K562 (cell line): ENCODE measurements around the gene NCAM2. TPM values are rescaled to one million over a fixed set of nuclear protein-coding genes. Genes with fewer than 3 reads are reported as not detected.

Source experiments
- FOXA1 ChIP-seq: fragments of 450-650 bp; IDR thresholded peaks from 2 replicates; pipeline ENCODE4 v1.6.1; 2016; ENCODE audit warnings: mild to moderate bottlenecking, borderline replicate concordance
- KDM2B ChIP-seq: fragments of 250-450 bp; sonication (Bioruptor Pico); IDR thresholded peaks from 2 replicates; pipeline ENCODE4 v1.8.0; 2021; ENCODE audit warnings: mild to moderate bottlenecking, moderate library complexity
- KLF13 ChIP-seq: fragments of 450-650 bp; IDR thresholded peaks from 2 replicates; pipeline ENCODE4 v1.6.1; 2016; ENCODE audit warnings: missing genetic modification characterization, low read depth, mild to moderate bottlenecking, missing compliant biosample characterization, moderate library complexity, borderline replicate concordance
- NEUROD1 ChIP-seq: fragments of 150-350 bp; IDR thresholded peaks from 2 replicates; pipeline ENCODE4 v1.6.1; 2014; ENCODE audit warnings: borderline replicate concordance, low read length, low read depth; ENCODE audit not compliant: partially characterized antibody
- SOX6 ChIP-seq: fragments of 450-650 bp; IDR thresholded peaks from 2 replicates; pipeline ENCODE4 v1.6.1; 2014; ENCODE audit warnings: mild to moderate bottlenecking
- TAF1 ChIP-seq: IDR thresholded peaks from 2 replicates; pipeline ENCODE4 v1.6.1; 2011; ENCODE audit warnings: mild to moderate bottlenecking, low read length, moderate library complexity; ENCODE audit not compliant: insufficient read depth, control insufficient read depth, severe bottlenecking; ENCODE audit errors: extremely low read depth
- TCF7 ChIP-seq: sonication (generic); IDR thresholded peaks from 2 replicates; pipeline ENCODE4 v1.6.1; 2016; ENCODE audit warnings: antibody characterized with exemption, borderline replicate concordance
- TRIM24 ChIP-seq, 2 experiments: fragments of 450-650 bp; IDR thresholded peaks; 2 replicates each; pipeline ENCODE4 v1.6.1; 2016
- ZNF184 ChIP-seq: sonication (generic); formaldehyde crosslinking; IDR thresholded peaks from 2 replicates; pipeline ENCODE4 v1.5.0; 2020; ENCODE audit warnings: missing genetic modification reagents
- ZNF431 ChIP-seq: sonication (generic); formaldehyde crosslinking; IDR thresholded peaks from 2 replicates; pipeline ENCODE4 v1.8.0; 2022; ENCODE audit warnings: mild to moderate bottlenecking, missing genetic modification reagents
- polyA plus RNA-seq, 8 experiments: library from polyadenylated mRNA; depleted of rRNA in 4 of 8; stranded (reverse) in 5 of 8; unstranded in 3 of 8; fragments of >200 nt; fragmentation: Nextera tagmentation in 2 of 8; fragmentation: Illumina TruSeq in 1 of 8; extraction: Ambion mirVana in 2 of 8; extraction: Trizol in 1 of 8; gene quantifications; 2 replicates each; pipeline versions ENCODE4 v1.2.1 to v1.2.3, GENCODE V29; 2011 to 2014; ENCODE audit warnings: inconsistent platforms in 1 of 8, missing spikeins in 1 of 8
- total RNA-seq, 7 experiments: library from RNA; depleted of rRNA in 6 of 7; stranded (reverse); fragments of >200 nt in 6 of 7; fragmentation: Illumina TruSeq in 2 of 7; extraction: Trizol in 2 of 7; gene quantifications; 2 replicates each; pipeline versions ENCODE4 v1.2.1 to v1.2.3, GENCODE V29; 2011 to 2021; ENCODE audit warnings: low replicate concordance in 1 of 7
- TF ChIP-seq, protein P1 (sequence below): fragments of 450-650 bp; IDR thresholded peaks from 2 replicates; pipeline ENCODE4 v1.6.1; 2016; ENCODE audit warnings: mild to moderate bottlenecking, moderate library complexity
- TF ChIP-seq, protein P2 (sequence below): fragments of 250-450 bp; sonication (Bioruptor Pico); IDR thresholded peaks from 2 replicates; pipeline ENCODE4 v1.4.0; 2020; ENCODE audit warnings: mild to moderate bottlenecking, moderate library complexity, borderline replicate concordance
- TF ChIP-seq, protein P3 (sequence below), 2 experiments: fragments of 450-650 bp; conservative IDR thresholded peaks; 2 replicates each; pipeline ENCODE4 v1.6.1; 2017; ENCODE audit warnings: mild to moderate bottlenecking in 2 of 2, moderate library complexity in 2 of 2

The NCAM2 gene
- total and polyA plus RNA-seq, 9 of the 15 experiments (the other 6 are each of a cell fraction or from before 2014, with no cell fraction given) = 14.0 to 58.2 (median 27.8) TPM

- TF ChIP-seq, protein P1, sequence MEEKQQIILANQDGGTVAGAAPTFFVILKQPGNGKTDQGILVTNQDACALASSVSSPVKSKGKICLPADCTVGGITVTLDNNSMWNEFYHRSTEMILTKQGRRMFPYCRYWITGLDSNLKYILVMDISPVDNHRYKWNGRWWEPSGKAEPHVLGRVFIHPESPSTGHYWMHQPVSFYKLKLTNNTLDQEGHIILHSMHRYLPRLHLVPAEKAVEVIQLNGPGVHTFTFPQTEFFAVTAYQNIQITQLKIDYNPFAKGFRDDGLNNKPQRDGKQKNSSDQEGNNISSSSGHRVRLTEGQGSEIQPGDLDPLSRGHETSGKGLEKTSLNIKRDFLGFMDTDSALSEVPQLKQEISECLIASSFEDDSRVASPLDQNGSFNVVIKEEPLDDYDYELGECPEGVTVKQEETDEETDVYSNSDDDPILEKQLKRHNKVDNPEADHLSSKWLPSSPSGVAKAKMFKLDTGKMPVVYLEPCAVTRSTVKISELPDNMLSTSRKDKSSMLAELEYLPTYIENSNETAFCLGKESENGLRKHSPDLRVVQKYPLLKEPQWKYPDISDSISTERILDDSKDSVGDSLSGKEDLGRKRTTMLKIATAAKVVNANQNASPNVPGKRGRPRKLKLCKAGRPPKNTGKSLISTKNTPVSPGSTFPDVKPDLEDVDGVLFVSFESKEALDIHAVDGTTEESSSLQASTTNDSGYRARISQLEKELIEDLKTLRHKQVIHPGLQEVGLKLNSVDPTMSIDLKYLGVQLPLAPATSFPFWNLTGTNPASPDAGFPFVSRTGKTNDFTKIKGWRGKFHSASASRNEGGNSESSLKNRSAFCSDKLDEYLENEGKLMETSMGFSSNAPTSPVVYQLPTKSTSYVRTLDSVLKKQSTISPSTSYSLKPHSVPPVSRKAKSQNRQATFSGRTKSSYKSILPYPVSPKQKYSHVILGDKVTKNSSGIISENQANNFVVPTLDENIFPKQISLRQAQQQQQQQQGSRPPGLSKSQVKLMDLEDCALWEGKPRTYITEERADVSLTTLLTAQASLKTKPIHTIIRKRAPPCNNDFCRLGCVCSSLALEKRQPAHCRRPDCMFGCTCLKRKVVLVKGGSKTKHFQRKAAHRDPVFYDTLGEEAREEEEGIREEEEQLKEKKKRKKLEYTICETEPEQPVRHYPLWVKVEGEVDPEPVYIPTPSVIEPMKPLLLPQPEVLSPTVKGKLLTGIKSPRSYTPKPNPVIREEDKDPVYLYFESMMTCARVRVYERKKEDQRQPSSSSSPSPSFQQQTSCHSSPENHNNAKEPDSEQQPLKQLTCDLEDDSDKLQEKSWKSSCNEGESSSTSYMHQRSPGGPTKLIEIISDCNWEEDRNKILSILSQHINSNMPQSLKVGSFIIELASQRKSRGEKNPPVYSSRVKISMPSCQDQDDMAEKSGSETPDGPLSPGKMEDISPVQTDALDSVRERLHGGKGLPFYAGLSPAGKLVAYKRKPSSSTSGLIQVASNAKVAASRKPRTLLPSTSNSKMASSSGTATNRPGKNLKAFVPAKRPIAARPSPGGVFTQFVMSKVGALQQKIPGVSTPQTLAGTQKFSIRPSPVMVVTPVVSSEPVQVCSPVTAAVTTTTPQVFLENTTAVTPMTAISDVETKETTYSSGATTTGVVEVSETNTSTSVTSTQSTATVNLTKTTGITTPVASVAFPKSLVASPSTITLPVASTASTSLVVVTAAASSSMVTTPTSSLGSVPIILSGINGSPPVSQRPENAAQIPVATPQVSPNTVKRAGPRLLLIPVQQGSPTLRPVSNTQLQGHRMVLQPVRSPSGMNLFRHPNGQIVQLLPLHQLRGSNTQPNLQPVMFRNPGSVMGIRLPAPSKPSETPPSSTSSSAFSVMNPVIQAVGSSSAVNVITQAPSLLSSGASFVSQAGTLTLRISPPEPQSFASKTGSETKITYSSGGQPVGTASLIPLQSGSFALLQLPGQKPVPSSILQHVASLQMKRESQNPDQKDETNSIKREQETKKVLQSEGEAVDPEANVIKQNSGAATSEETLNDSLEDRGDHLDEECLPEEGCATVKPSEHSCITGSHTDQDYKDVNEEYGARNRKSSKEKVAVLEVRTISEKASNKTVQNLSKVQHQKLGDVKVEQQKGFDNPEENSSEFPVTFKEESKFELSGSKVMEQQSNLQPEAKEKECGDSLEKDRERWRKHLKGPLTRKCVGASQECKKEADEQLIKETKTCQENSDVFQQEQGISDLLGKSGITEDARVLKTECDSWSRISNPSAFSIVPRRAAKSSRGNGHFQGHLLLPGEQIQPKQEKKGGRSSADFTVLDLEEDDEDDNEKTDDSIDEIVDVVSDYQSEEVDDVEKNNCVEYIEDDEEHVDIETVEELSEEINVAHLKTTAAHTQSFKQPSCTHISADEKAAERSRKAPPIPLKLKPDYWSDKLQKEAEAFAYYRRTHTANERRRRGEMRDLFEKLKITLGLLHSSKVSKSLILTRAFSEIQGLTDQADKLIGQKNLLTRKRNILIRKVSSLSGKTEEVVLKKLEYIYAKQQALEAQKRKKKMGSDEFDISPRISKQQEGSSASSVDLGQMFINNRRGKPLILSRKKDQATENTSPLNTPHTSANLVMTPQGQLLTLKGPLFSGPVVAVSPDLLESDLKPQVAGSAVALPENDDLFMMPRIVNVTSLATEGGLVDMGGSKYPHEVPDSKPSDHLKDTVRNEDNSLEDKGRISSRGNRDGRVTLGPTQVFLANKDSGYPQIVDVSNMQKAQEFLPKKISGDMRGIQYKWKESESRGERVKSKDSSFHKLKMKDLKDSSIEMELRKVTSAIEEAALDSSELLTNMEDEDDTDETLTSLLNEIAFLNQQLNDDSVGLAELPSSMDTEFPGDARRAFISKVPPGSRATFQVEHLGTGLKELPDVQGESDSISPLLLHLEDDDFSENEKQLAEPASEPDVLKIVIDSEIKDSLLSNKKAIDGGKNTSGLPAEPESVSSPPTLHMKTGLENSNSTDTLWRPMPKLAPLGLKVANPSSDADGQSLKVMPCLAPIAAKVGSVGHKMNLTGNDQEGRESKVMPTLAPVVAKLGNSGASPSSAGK = no peak
- no peak for TF ChIP-seq FOXA1
- no peak for TF ChIP-seq TCF7
- TF ChIP-seq TRIM24 (IDR thresholded peaks at IDR 0.05) = no peak
- TF ChIP-seq, protein P2, sequence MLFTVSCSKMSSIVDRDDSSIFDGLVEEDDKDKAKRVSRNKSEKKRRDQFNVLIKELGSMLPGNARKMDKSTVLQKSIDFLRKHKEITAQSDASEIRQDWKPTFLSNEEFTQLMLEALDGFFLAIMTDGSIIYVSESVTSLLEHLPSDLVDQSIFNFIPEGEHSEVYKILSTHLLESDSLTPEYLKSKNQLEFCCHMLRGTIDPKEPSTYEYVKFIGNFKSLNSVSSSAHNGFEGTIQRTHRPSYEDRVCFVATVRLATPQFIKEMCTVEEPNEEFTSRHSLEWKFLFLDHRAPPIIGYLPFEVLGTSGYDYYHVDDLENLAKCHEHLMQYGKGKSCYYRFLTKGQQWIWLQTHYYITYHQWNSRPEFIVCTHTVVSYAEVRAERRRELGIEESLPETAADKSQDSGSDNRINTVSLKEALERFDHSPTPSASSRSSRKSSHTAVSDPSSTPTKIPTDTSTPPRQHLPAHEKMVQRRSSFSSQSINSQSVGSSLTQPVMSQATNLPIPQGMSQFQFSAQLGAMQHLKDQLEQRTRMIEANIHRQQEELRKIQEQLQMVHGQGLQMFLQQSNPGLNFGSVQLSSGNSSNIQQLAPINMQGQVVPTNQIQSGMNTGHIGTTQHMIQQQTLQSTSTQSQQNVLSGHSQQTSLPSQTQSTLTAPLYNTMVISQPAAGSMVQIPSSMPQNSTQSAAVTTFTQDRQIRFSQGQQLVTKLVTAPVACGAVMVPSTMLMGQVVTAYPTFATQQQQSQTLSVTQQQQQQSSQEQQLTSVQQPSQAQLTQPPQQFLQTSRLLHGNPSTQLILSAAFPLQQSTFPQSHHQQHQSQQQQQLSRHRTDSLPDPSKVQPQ (CRISPR knock-in tag) = no peak
- TF ChIP-seq, protein P3, sequence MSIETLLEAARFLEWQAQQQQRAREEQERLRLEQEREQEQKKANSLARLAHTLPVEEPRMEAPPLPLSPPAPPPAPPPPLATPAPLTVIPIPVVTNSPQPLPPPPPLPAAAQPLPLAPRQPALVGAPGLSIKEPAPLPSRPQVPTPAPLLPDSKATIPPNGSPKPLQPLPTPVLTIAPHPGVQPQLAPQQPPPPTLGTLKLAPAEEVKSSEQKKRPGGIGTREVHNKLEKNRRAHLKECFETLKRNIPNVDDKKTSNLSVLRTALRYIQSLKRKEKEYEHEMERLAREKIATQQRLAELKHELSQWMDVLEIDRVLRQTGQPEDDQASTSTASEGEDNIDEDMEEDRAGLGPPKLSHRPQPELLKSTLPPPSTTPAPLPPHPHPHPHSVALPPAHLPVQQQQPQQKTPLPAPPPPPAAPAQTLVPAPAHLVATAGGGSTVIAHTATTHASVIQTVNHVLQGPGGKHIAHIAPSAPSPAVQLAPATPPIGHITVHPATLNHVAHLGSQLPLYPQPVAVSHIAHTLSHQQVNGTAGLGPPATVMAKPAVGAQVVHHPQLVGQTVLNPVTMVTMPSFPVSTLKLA (conservative IDR thresholded peaks at IDR 0.05) = 0 out of 4 replicates have a peak, but pooled peaks of 1 of the 2 experiments have one; percentile 19
- TF ChIP-seq ZNF431 = no peak
- no peak for TF ChIP-seq ZNF184 (CRISPR knock-in tag)
- TF ChIP-seq KDM2B (CRISPR knock-in tag) = no peak
- no peak for TF ChIP-seq TAF1
- no peak for TF ChIP-seq NEUROD1
- peak; percentile 15; the same call in 1 of the 2 replicates for TF ChIP-seq SOX6
- no peak for TF ChIP-seq KLF13 (tag)
Measured at GRCh38 chr21:21096956-21097355, 98.7 kb downstream of the NCAM2 start (continued).
